Coronary artery (tissue), 2 donors: Measurements from ENCODE around the gene CA11.

Source experiments
- DNase-seq: peaks from one replicate; pipeline ENCODE4 v3.0.0-alpha.2; 2017; ENCODE audit warnings: low spot score
- H3K27ac ChIP-seq, 2 donors: fragments of 200-600 bp; sonication (generic); one replicate each; pipeline ENCODE4 v1.5.1; 2016 to 2019
- H3K4me3 ChIP-seq: fragments of 200-600 bp; sonication (generic); 2 replicates; pipeline ENCODE4 v1.5.1; 2016; ENCODE audit warnings: mild to moderate bottlenecking, moderate library complexity
- CTCF ChIP-seq: fragments of 200-600 bp; sonication (generic); IDR thresholded peaks from one replicate; pipeline ENCODE4 v1.5.1; 2019; ENCODE audit warnings: antibody characterized with exemption

The CA11 gene

DNA sequence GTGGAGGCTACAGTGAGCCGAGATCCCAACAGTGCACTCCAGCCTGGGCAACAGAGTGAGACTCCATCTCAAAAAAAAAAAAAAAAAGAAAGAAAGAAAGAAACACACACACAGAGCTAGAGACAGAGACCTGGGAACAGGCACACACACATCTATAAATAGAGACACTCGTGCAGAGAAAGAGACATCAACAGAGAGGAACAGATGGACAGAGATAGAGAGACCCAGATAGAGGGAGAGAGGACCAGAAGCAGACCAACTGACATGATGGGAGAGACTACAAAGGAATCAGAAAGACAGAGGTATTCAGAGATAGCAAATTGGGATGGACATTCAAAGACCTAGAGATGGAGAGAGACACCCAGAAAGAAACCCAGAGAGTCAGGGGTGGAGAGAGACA, 2.1 kb upstream of the CA11 start:
- no peak for TF ChIP-seq CTCF
- no peak for DNase-seq
- Histone ChIP-seq H3K4me3 (no peak overlapping the region), H3K27ac (no peak overlapping the region)

DNA sequence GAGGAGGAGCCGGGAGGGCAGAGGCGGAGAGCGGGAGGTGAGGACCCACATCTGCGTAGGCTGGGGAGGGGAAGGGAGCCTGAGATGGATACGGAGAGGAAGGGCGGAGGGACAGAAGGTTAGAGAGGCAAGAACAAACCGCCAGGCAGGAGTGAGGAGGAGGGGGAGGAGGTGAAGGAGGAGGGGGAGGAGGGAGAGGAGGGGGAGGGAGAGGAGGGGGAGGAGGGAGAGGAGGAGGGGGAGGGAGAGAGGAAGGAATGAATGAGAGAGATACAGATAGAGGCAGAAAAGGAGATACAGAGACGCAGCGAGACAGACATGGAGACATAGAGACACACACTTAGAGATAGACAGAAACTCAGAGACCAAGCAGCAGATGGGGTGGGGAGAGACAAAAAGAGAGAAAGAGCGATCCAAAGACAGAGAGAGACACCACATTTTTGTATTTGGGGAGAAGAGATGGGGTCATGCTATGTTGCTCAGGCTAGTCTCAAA, 782 bp upstream of the CA11 start:
- peak overlapping the region; percentile 90 for H3K4me3 ChIP-seq
- H3K27ac ChIP-seq = peak overlapping the region; percentile 80 to 92
- TF ChIP-seq CTCF = no peak
- no peak for DNase-seq

GRCh38 chr19:48645620-48646000, 377 bp downstream of the CA11 start:
- Histone ChIP-seq H3K4me3 (peak overlapping the region; percentile 90), H3K27ac (peak overlapping the region; percentile 80 to 92)
- no peak for TF ChIP-seq CTCF
- DNase-seq = no peak

GRCh38 chr19:48644839-48645619, 958 bp downstream of the CA11 start:
- peak; percentile 84 for DNase-seq
- peak overlapping the region; percentile 80 to 92 for H3K27ac ChIP-seq
- TF ChIP-seq CTCF = no peak

DNA sequence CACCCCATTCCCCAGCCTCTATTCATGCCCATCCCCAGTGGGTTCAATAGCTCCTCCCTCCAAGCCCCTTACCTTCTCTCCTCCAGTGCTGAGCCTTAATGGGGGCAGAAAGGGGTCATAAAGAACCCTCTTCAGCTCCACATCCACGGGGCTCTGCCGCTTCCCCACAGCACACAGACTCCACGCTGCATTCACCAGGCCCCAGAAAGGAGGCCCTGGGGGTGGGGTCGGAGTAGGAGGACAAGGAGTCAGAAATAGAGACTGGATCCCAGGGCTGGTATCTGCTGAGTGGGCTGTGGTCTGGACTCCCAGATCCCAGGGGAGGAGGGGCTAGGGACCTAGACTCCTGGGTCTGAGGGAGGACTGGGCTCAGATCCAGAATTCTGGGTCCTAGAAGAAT, 1.6 kb downstream of the CA11 start:
- no peak overlapping the region for H3K27ac ChIP-seq
- no peak overlapping the region for H3K4me3 ChIP-seq
- DNase-seq = no peak
- TF ChIP-seq CTCF = no peak

More at GRCh38 chr19:48644839-48645619, 958 bp downstream of the CA11 start:
- peak overlapping the region; percentile 90 for H3K4me3 ChIP-seq

DNA sequence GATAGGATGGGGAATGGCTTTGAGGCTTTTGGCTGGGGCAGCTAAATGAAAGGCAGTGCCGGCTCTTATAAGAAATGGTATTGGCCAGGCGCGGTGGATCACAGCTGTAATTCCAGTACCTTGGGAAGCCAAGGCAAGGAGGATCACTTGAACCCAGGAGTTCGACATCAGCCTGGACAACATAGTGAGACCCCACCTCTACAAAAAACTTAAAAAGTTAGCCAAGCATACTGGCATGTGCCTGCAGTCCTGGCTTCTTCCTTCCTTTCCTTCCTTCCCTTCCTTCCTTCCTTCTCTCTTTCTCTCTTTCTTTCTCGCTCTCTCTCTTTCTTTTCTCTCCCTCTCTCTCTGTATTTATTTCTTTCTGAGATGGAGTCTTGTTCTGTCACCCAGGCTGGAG, 3.1 kb downstream of the CA11 start:
- TF ChIP-seq CTCF = no peak

DNA sequence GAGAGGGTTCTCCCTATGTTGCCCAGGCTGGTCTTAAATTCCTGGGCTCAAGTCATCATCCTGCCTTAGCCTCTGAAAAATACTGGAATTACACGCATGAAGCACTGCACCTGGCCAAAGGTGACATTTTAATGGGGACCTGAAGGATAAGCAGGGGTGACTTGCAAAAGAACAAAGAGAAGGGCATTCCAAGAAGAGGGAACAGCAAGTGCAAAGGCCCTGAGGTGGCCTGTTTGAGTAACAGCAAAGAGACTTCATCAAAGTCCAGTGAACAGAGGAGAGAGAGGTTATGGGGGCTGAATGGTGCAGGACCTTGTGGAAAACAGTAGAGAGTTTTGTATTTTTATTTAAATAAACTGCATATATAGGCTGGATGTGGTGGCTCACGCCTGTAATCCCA, 4.1 kb downstream of the CA11 start:
- no peak overlapping the region for H3K27ac ChIP-seq
- no peak for DNase-seq
- no peak for TF ChIP-seq CTCF
- no peak overlapping the region for H3K4me3 ChIP-seq

More for the DNA sequence above, 3.1 kb downstream of the CA11 start:
- no peak overlapping the region for H3K27ac ChIP-seq
- no peak overlapping the region for H3K4me3 ChIP-seq
- no peak for DNase-seq
